Tibial nerve (tissue), 4 donors: Measurements from ENCODE around the gene SUMF1.

Source experiments
- EP300 ChIP-seq, 2 donors: sonication (generic); formaldehyde crosslinking; IDR thresholded peaks; one replicate each; pipeline ENCODE4 v1.6.1; 2017; ENCODE audit warnings: antibody characterized with exemption in 2 of 2, mild to moderate bottlenecking in 1 of 2
- POLR2A ChIP-seq, 2 donors: fragments of 450-650 bp; IDR thresholded peaks; one replicate each; pipeline ENCODE4 v1.6.1; 2017; ENCODE audit warnings: antibody characterized with exemption in 2 of 2, mild to moderate bottlenecking in 2 of 2, moderate library complexity in 2 of 2
- TF ChIP-seq, protein P1 (sequence below), 5 experiments: fragments of 200-600 bp in 3 of 5; fragments of 450-650 bp in 2 of 5; sonication (generic) in 3 of 5; IDR thresholded peaks; one replicate each; pipeline ENCODE4 v1.5.1; 2016 to 2019; ENCODE audit warnings: antibody characterized with exemption in 5 of 5, mild to moderate bottlenecking in 3 of 5, moderate library complexity in 2 of 5

DNA sequence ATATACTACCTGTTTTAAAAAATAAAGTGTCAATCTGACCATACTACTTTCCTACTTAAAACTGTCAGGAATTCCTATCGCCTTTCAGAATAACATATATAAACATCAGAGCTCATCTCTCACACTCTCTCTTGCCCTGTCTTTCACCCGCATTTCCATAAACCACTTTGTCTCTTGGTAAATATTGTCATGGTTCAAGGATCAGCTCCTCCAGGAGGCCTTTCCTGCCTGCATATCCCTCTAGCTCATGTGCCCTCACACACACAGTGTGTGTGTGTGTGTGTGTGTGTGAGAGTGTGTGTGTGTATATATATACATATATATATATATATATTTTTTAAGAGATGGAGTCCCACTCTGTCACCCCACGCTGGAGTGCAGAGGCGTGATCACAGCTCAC, 6.7 kb downstream of the SUMF1 start:
- TF ChIP-seq POLR2A (IDR thresholded peaks at IDR 0.05) = no peak
- TF ChIP-seq EP300 (IDR thresholded peaks at IDR 0.05) = no peak
- TF ChIP-seq, protein P1, sequence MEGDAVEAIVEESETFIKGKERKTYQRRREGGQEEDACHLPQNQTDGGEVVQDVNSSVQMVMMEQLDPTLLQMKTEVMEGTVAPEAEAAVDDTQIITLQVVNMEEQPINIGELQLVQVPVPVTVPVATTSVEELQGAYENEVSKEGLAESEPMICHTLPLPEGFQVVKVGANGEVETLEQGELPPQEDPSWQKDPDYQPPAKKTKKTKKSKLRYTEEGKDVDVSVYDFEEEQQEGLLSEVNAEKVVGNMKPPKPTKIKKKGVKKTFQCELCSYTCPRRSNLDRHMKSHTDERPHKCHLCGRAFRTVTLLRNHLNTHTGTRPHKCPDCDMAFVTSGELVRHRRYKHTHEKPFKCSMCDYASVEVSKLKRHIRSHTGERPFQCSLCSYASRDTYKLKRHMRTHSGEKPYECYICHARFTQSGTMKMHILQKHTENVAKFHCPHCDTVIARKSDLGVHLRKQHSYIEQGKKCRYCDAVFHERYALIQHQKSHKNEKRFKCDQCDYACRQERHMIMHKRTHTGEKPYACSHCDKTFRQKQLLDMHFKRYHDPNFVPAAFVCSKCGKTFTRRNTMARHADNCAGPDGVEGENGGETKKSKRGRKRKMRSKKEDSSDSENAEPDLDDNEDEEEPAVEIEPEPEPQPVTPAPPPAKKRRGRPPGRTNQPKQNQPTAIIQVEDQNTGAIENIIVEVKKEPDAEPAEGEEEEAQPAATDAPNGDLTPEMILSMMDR (IDR thresholded peaks at IDR 0.05) = no peak
